Mononuclear cell (primary cell): Measurements from ENCODE around the gene UBE2L6. TPM values are rescaled to one million over a fixed set of nuclear protein-coding genes. Genes with fewer than 3 reads are reported as not detected.

Experiments
- H3K27me3 ChIP-seq: 2 replicates; pipeline ENCODE4 v1.6.0; 2011; ENCODE audit warnings: low read length, control low read depth; ENCODE audit not compliant: insufficient read depth
- H3K4me1 ChIP-seq: 2 replicates; pipeline ENCODE4 v1.5.1; 2011; ENCODE audit warnings: mild to moderate bottlenecking, low read length, control low read depth; ENCODE audit not compliant: insufficient read depth
- H3K4me3 ChIP-seq: 2 replicates; pipeline ENCODE4 v1.5.1; 2011; ENCODE audit warnings: mild to moderate bottlenecking, low read length, moderate library complexity
- H3K9me3 ChIP-seq: 2 replicates; pipeline ENCODE4 v1.5.1; 2011; ENCODE audit warnings: low read depth, mild to moderate bottlenecking, control low read depth, low read length
- total RNA-seq: library from RNA; depleted of rRNA; stranded (reverse); fragments of >200 nt; gene quantifications from one replicate; pipeline ENCODE4 v1.2.3, GENCODE V29; 2012

The UBE2L6 gene
- total RNA-seq, 1 donor, result 40.1 TPM

DNA sequence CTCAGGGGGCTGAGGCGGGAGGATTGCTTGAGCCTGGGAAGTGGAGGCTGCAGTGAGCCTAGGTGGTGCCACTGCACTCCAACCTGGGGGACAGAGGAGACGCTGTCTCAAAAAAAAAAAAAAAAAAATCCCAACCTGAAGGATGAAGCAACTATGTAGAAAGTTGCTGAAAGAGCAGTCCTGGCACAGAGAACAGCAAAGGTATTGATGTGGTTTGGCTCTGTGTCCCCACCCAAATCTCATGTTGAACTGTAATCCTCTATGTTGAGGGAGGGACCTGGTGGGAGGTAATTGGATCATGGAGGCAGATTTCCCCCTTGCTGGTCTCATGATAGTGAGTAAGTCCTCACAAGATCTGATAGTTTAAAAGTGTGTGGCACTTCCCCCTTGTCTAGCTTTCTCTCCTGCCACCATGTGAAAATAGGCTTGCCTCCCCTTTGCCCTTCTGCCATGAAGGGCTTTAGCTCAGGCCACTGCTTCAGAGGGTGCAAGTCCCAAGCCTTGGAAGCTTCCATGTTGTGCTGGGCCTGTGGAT lies 19.3 kb upstream of the UBE2L6 start:
- no peak overlapping the region for H3K4me3 ChIP-seq
- H3K4me1 ChIP-seq, result no peaks in the 10 kb centered on the region
- no peaks in the 10 kb centered on the region for H3K9me3 ChIP-seq
- H3K27me3 ChIP-seq, result no peaks in the 10 kb centered on the region

DNA sequence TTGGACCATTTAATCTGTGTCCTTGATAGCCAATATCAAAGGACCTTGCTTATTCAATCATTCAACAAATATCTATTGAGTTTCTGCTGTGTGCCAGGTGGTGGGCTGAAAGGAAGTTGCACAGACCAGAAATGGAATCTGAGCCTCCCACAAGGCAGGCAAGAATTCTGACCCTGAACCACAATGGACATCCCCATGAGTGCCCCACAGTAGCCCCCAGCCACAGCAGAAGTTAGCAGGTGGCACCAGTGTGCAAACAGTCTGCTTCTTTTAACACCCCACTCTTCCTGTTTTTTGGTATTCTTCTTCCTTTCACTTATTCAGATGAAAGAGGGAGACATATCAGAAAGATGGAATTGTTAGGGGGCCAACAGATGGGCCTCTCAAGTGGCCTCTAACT lies 17.8 kb upstream of the UBE2L6 start:
- no peaks in the 10 kb centered on the region for H3K27me3 ChIP-seq
- H3K9me3 ChIP-seq, result no peaks in the 10 kb centered on the region
- no peaks in the 10 kb centered on the region for H3K4me1 ChIP-seq
- H3K4me3 ChIP-seq, result no peak overlapping the region

DNA sequence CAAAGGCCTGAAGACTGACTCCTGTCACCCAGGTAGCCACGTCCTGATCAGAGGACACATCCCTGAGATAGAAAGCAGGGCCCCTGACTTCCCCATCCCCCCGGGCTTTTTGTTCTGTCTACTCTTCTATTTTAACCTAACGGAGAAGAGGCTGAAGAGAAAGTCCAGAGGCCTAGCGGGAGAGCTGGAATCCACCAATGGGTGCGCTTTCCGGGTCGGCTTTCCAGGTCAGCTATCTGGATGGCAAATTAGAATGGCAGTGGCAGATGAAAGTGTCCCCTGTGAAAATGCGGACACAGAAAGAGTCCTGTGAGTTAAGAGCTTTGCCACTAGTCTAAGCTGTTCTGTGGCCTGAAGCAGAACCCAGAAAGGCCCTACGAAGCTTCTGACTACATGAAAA lies 16.9 kb upstream of the UBE2L6 start:
- Histone ChIP-seq H3K27me3 (no peaks in the 10 kb centered on the region), H3K4me3 (no peak overlapping the region), H3K4me1 (no peaks in the 10 kb centered on the region), H3K9me3 (no peaks in the 10 kb centered on the region)

DNA sequence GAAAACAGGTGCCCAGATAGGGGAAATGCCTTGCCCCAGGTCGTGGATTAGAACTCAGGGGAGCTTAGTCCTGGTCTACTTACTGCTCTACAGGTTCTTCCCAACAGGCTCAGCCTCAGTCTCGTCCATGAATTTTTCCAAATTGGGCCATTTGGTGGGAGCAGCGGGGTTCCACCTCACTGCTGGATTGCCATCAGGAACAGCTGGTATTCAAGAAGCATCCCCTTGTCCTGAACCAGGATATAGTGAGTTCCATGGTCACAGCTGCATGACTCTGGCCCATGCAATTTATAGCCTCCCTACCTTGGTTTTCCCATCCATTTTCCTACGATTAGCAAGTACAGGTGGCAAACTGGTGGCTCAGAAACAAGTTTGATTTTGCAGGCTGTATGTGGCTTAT lies 6.6 kb upstream of the UBE2L6 start:
- H3K4me1 ChIP-seq, result peaks cover 18% of the 10 kb centered on the region
- H3K9me3 ChIP-seq, result no peaks in the 10 kb centered on the region
- H3K27me3 ChIP-seq, result no peaks in the 10 kb centered on the region
- no peak overlapping the region for H3K4me3 ChIP-seq

DNA sequence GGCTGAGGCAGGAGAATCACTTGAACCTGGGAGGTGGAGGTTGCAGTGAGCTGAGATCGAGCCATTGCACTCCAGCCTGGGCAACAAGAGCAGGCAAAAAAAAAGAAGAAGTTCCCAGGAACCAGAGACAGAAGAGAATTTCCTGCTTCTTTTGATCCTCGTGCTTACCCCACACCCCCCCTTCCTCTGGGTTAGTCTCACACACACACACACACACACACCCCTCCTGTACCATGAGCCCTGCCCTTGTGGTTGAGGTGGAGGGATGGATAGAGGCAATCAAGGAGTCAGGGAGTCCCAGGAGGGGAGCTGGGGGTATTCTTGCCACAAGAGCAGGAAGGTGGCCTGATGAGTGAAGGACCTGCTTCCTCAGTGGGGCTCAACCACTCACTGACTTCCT lies 4.1 kb upstream of the UBE2L6 start:
- Histone ChIP-seq H3K4me1 (peaks cover 29% of the 10 kb centered on the region), H3K27me3 (no peaks in the 10 kb centered on the region), H3K4me3 (no peak overlapping the region), H3K9me3 (no peaks in the 10 kb centered on the region)

DNA sequence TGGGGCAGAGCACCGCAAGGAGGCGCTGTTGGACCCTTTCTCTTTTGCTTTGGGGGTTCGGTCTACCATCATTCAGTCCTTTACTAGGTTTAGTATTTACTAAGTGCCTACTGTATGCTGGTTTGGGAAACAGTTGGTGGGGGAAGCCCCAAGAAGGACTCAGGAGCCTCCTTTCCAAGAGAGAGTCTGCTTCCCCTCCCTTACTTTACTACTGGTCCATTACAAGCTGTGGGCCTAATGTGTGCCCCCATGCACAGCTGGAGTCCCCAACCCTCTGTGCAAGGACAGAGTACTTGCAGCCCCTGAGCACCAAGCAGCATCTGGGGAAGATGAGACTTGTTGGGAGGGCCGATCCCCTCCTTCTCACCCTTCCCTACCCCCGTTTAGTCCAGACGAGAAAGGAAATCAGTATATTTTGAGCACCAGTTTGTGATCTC lies 876 bp upstream of the UBE2L6 start:
- peak overlapping the region; percentile 98 for H3K4me3 ChIP-seq
- peaks cover 47% of the 10 kb centered on the region for H3K4me1 ChIP-seq
- H3K9me3 ChIP-seq, result no peaks in the 10 kb centered on the region
- H3K27me3 ChIP-seq, result no peaks in the 10 kb centered on the region

DNA sequence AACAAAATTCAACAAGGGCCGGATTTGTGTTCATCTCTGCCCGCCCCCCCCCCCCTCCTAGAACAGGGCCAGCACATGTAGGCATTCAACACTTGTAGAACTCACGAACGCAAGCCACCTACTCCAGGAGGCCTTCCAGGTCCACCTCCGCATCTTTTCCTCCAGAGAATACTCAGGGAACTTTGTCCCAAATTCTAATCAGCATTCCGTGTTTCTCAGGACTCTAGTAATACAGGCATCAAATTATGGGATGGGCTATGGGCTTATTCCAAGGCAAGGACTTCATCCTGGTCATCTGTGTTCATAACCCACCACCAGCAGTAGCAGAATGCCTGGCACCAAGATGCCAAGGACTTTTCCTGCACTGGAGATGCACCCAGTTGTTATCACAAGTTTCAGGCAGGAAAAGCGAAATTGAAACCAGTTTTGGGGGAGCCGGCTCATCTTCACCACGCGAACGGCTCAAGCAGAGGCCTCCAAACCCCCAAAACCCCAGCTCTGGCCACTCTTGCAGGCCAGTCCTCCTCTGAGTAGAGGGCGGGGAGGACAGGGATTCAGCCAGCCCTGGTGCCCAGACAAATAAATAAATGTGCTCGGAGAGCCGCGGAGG lies 462 bp downstream of the UBE2L6 start:
- Histone ChIP-seq H3K27me3 (no peaks in the 10 kb centered on the region), H3K4me3 (peak overlapping the region; percentile 98), H3K4me1 (peaks cover 51% of the 10 kb centered on the region)

DNA sequence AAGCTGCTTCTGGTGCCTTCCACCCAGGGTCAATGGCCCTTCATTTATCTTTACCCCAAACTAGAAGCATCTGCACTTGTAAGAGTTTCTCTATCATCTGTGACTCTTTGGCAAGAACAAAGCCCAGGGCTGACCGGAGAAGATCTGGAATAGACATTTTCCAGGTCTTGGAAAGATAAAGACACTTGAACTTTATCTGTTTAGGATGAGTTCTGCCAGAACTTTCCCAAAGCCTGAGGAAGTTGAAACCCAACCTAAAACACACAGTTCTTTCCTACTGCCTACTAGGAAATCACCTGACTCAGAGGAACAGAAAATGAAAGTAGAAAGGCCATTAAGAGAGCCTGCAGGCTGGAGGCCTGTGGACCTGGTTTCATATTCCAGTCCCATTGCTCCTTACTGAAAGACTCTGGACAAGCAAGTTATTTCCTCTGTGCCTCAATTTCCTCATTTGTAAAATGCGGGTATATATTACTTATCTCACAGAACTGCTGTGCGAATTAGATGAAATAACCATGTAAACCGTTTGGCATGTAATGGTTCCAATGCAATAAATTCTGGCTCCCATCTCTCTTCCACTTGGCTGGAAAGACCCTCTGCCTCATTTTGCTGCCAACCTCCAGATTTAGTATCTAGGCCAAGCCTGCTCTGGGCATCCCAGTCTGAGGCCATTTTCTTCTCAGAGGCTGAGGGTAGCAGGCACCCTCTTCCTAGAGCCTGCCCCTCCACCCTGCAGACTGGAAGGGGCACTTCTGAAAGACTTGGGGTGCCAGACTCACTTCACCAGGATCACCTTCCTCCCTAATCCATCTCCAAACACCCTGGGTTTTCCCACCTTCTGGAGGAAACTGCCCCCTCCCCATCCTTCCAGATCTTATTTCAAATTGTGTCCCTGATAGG lies 1.2 kb downstream of the UBE2L6 start:
- Histone ChIP-seq H3K9me3 (no peaks in the 10 kb centered on the region), H3K4me1 (peaks cover 46% of the 10 kb centered on the region), H3K4me3 (peak overlapping the region; percentile 98), H3K27me3 (no peaks in the 10 kb centered on the region)

More for the DNA sequence above, 462 bp downstream of the UBE2L6 start:
- no peaks in the 10 kb centered on the region for H3K9me3 ChIP-seq

DNA sequence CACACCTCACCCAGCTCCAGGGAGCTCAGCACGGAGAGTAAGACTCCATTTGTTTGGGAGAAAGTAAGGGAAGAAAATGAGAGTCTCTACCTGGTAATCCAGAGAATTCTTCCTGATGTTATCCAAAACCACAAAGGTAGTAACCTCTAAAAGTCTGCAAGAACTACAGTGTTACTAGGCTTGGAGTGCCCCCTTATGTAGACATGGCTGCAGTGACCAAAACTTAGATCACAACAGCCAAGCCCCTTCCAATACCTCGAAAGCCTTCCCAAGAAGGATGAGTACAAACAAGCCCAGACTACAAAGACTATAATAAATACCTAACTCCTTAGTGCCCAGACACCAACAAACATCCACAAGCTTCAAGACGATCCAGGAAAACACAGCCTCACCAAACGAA lies 4.9 kb downstream of the UBE2L6 start:
- no peaks in the 10 kb centered on the region for H3K27me3 ChIP-seq
- no peak overlapping the region for H3K4me3 ChIP-seq
- peaks cover 30% of the 10 kb centered on the region for H3K4me1 ChIP-seq
- H3K9me3 ChIP-seq, result no peaks in the 10 kb centered on the region

DNA sequence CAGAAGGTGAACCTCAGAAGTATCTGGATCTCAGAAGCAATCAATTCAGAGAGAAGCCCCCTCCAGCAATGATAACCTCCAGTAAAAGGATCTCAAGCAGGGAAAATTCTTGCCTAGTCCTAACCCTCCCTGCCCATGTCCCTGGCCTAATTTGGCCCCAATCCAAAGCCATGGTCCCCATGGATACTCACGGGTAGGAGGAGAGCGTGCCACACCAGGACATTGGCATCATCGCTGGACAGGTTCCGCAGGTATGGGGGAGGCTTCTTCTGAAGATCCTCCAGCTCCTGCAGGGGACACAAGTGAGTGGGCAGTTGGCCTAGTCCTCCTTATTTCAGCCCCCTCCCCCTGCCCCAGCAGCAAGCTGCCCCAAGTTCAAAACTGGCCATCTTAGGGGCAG lies 7.3 kb downstream of the UBE2L6 start:
- Histone ChIP-seq H3K27me3 (no peaks in the 10 kb centered on the region), H3K9me3 (no peaks in the 10 kb centered on the region), H3K4me1 (peaks cover 13% of the 10 kb centered on the region), H3K4me3 (no peak overlapping the region)

DNA sequence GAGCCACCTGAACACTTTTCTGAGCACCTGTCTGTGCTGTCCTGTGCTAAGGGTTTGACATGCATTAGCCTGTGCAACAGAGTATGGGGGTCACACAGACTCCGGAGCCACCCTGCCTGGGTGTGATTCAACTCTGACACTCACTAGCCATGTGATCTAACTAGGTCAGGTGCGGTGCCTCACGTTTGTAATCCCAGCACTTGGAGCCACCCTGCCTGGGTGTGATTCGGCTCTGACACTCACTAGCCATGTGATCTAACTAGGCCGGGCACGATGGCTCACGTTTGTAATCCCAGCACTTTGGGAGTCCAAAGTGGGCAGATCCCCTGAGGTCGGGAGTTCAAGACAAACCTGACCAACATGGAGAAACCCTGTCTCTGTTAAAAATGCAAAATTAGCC lies 11.4 kb downstream of the UBE2L6 start:
- Histone ChIP-seq H3K27me3 (no peaks in the 10 kb centered on the region), H3K9me3 (no peaks in the 10 kb centered on the region), H3K4me3 (no peak overlapping the region), H3K4me1 (no peaks in the 10 kb centered on the region)

DNA sequence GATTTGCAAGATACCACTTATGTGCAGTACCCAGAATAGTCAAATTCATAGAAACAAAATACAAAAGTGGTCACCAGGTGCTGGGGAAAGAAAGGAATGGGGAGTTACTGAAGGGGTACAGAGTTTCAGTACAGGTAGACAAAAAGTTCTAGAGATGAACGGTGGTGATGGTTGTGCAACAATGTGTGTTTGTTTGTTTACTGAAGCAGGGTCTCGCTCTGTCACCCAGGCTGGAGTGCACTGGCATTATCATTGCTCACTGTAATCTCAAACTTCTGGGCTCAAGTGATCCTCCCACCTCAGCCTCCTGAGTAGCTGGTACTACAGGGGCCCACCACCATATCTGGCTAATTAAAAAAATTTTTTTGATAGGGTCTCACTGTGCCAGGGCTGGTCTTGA lies 12.1 kb downstream of the UBE2L6 start:
- Histone ChIP-seq H3K4me3 (no peak overlapping the region), H3K4me1 (no peaks in the 10 kb centered on the region), H3K27me3 (no peaks in the 10 kb centered on the region), H3K9me3 (no peaks in the 10 kb centered on the region)

DNA sequence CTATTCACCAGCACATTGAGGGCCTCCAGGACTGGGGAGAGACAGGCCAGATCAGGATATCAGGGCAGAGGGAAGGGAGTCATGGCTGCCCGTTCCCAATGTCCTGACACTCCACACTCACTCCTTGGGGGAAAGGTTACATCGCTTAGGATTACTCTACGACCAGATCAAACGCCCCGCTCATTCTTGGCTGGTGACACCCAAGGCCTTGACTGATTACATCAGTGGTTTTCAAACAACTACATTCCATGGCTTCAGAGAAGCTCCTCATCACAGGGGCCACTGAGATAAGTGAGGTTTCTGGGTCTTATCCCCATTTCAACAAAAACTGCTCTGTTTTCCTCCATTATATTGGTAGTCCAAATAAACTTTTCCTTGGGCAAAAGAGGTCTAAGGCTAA lies 15.0 kb downstream of the UBE2L6 start:
- no peaks in the 10 kb centered on the region for H3K9me3 ChIP-seq
- H3K27me3 ChIP-seq, result no peaks in the 10 kb centered on the region
- H3K4me1 ChIP-seq, result peaks cover 7% of the 10 kb centered on the region
- no peak overlapping the region for H3K4me3 ChIP-seq

DNA sequence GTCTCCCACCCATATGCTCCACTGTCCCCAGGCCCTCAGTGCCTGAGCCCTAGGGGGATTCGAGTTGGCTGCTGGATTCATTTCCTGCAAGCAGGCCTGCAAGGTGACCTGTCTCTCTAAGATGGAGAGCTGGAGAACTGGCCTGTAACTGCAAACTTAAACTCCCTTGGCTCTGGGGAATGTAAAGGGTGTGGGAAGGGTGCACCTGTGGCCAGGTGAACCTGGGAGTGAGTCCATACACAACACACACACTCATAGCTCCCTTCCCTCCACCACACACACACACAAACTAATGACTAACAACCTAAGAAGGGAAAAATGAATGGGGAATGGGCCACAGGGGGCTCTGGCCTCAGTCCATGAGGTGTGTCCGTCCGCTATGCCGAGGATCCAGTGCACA lies 15.5 kb downstream of the UBE2L6 start:
- H3K4me3 ChIP-seq, result no peak overlapping the region
- H3K27me3 ChIP-seq, result no peaks in the 10 kb centered on the region
- no peaks in the 10 kb centered on the region for H3K9me3 ChIP-seq
- peaks cover 13% of the 10 kb centered on the region for H3K4me1 ChIP-seq

DNA sequence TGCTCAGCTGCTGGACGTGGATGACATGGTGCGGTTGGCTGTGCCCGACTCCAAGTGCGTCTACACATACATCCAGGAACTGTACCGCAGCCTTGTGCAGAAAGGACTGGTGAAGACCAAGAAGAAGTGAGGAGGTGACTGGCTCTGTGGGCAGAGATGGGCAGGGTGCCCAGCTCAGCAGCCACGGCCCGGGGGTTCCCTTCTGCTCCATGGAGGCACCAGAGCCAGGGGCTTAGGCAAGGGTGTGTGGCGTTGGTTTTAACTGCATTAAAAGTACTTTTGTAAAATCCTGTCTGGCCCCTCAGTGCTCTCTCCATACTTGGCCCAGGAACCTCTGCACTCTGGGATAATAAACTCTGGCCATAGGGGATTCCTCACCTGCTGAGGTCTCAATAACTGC lies 17.5 kb downstream of the UBE2L6 start:
- H3K4me1 ChIP-seq, result peaks cover 13% of the 10 kb centered on the region
- H3K9me3 ChIP-seq, result no peaks in the 10 kb centered on the region
- H3K4me3 ChIP-seq, result no peak overlapping the region
- no peaks in the 10 kb centered on the region for H3K27me3 ChIP-seq
